Measurements from ENCODE around the gene SNRPF.

DNA sequence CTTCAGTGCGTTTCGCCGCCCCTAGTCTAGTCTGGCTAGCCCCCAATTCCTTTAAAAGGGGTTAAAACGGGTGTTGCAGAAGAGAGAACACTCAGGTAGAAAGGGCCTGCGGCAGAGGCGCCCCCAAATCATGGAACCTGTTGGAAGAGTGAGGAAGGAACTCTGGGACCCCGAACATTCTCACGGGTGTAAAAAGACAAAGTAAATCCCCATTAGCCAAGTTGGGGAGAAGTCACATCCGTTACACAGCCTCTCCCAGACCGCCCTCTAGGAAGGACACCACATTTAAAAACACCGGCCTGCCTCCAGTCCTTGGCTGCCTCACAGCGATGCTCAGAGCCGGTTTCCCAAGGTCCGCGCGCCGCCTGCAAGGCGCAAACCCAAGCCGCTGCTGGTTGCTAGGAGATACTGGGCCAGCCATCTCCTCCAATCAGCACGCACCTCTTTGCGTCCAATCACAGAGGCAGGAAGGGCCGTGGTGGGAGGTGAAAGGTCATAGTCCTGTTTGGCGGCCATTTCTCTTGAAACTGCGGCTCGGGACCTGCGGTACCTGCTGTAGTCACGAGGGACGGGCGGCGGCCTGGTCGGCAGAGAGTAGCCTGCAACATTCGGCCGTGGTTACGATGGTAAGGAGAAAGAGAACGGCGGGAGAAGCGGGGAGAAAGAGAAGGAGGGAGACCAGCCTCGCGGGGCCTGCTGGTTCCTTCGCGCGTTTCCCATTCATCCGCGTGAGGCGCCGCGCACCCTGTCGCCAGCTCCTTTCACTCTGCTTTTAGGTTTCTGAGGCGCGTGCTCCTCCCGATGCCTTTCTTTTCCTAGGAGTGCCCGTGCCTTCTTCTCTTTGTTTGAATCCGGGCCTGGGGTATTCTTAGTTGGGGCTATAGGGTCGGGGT is at the start of gene SNRPF:
- TF ChIP-seq POLR2A (IDR thresholded peaks at IDR 0.05): no peak
- TF ChIP-seq, protein P1, sequence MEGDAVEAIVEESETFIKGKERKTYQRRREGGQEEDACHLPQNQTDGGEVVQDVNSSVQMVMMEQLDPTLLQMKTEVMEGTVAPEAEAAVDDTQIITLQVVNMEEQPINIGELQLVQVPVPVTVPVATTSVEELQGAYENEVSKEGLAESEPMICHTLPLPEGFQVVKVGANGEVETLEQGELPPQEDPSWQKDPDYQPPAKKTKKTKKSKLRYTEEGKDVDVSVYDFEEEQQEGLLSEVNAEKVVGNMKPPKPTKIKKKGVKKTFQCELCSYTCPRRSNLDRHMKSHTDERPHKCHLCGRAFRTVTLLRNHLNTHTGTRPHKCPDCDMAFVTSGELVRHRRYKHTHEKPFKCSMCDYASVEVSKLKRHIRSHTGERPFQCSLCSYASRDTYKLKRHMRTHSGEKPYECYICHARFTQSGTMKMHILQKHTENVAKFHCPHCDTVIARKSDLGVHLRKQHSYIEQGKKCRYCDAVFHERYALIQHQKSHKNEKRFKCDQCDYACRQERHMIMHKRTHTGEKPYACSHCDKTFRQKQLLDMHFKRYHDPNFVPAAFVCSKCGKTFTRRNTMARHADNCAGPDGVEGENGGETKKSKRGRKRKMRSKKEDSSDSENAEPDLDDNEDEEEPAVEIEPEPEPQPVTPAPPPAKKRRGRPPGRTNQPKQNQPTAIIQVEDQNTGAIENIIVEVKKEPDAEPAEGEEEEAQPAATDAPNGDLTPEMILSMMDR (IDR thresholded peaks at IDR 0.05): peak in 2 of 3 donors; percentile 27 to 30
- peak; percentile 84 to 89 (median 86) for TF ChIP-seq POLR2AphosphoS5 (IDR thresholded peaks at IDR 0.05)
